ENCODE data around the gene ACSL3. TPM values are rescaled to one million over a fixed set of nuclear protein-coding genes. Genes with fewer than 3 reads are reported as not detected.

The ACSL3 gene
- total RNA-seq, 4 donors from 2014 or later = 34.7 to 56.8 (median 38.2) TPM

GRCh38 chr2:222878301-222878876, 17.6 kb downstream of the ACSL3 start:
- intact Hi-C loops (cut with DNase I; ENCODE audit: low total_unique reads) (no loop called here), in situ Hi-C loops (cut with MboI; ENCODE audit: low sequenced_read_pairs in 4 of 4) (no loop called here)
- peaks cover 73 to 75% of the 10 kb centered on the region in 2 donors for H3K4me1 ChIP-seq
- no peaks in the 10 kb centered on the region for H3K36me3 ChIP-seq
- H3K27me3 ChIP-seq = no peaks in the 10 kb centered on the region
- peak overlapping the region; percentile 39 to 75 (median 72) for H3K27ac ChIP-seq
- no peak for ATAC-seq
- no peak for DNase-seq
- no peaks in the 10 kb centered on the region for H3K9me3 ChIP-seq
- H3K4me3 ChIP-seq = no peak overlapping the region
- TF ChIP-seq CTCF (IDR thresholded peaks at IDR 0.05 in 4 of 5, conservative IDR thresholded peaks at IDR 0.05 in 1 of 5) = no peak
- TF ChIP-seq POLR2A (IDR thresholded peaks at IDR 0.05) = no peak

DNA sequence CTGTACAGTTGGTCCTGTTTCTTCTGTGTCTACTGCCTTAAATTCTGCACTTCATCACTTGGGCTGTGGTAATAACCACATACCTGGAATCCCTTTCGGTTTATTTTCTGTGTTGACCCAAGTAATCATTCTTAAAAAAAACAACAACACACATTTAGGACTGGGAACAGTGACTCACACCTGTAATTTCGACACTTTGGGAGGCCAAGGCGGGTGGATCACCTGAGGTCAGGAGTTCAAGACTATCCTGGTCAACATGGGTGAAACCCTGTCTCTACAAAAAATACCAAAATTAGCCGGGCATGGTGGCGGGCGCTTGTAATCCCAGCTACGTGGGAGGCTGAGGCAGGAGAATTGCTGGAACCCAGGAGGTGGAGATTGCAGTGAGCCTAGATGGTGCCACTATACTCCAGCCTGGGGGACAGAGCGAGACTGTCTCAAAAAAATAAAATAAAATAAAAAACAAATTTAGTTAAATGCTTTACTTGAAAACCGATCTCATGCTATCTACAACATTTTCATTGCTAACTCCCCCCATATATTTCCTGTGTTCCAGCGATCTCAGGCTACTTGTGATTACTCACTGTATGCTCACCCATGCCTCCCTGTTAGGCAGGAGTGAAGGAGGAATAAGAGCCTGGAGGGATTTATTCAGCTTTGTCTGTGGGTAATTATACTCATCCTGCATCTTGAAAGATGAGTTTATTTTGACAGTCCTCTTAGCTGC, 18.2 kb downstream of the ACSL3 start:
- TF ChIP-seq CTCF (IDR thresholded peaks at IDR 0.05 in 4 of 5, conservative IDR thresholded peaks at IDR 0.05 in 1 of 5) = no peak
- no peak for TF ChIP-seq POLR2A (IDR thresholded peaks at IDR 0.05)
- no peaks in the 10 kb centered on the region for H3K36me3 ChIP-seq
- ATAC-seq (peak; percentile 24 to 51), DNase-seq (no peak)
- intact Hi-C loops (cut with DNase I; ENCODE audit: low total_unique reads) = no loop called here
- peak overlapping the region; percentile 39 to 75 (median 72) for H3K27ac ChIP-seq
- no peak overlapping the region for H3K4me3 ChIP-seq
- in situ Hi-C loops (cut with MboI; ENCODE audit: low sequenced_read_pairs in 4 of 4) = no loop called here
- no peaks in the 10 kb centered on the region for H3K9me3 ChIP-seq
- H3K4me1 ChIP-seq = peaks cover 80 to 81% of the 10 kb centered on the region in 2 donors
- no peaks in the 10 kb centered on the region for H3K27me3 ChIP-seq

DNA sequence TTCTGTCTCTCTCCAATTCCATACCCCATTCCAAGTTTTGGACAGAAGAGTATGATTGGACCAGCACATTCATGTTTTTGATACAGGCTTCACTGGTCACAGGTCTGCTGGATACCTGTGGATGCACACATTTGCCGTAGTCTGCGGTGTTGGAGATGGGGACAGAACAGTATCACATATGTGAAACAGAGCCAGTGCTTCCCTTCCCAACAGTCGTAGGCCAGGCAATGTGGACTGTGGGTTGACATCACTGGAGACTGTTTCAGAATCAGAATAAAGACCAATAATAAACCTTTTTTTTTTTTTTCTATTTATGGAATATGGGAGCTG, 18.7 kb downstream of the ACSL3 start:
- no peak for ATAC-seq
- in situ Hi-C loops (cut with MboI; ENCODE audit: low sequenced_read_pairs in 4 of 4) = no loop called here

GRCh38 chr2:222882484-222882928, 21.7 kb downstream of the ACSL3 start:
- intact Hi-C loops (cut with DNase I; ENCODE audit: low total_unique reads) = loop anchor here (2.0 kb wide), 1 partner anchor 22 kb away; the partner anchor contains the start of gene ACSL3
- no peak overlapping the region for H3K4me3 ChIP-seq
- peaks cover 86 to 96% of the 10 kb centered on the region in 2 donors for H3K4me1 ChIP-seq
- no peaks in the 10 kb centered on the region for H3K36me3 ChIP-seq
- in situ Hi-C loops (cut with MboI; ENCODE audit: low sequenced_read_pairs in 4 of 4) = no loop called here
- no peak for TF ChIP-seq CTCF (IDR thresholded peaks at IDR 0.05 in 4 of 5, conservative IDR thresholded peaks at IDR 0.05 in 1 of 5)
- TF ChIP-seq POLR2A (IDR thresholded peaks at IDR 0.05) = no peak
- peak overlapping the region; percentile 51 to 75 (median 72) for H3K27ac ChIP-seq
- ATAC-seq = peak; percentile 28 to 32
- H3K9me3 ChIP-seq = no peaks in the 10 kb centered on the region
- DNase-seq = peak in 1 of 2 donors; percentile 46
- no peaks in the 10 kb centered on the region for H3K27me3 ChIP-seq

More for the DNA sequence above, 18.7 kb downstream of the ACSL3 start:
- Histone ChIP-seq H3K4me3 (no peak overlapping the region), H3K27ac (peak overlapping the region; percentile 20 to 75 (median 72)), H3K27me3 (no peaks in the 10 kb centered on the region), H3K4me1 (peaks cover 85 to 87% of the 10 kb centered on the region in 2 donors), H3K36me3 (no peaks in the 10 kb centered on the region), H3K9me3 (no peaks in the 10 kb centered on the region)
- TF ChIP-seq POLR2A (IDR thresholded peaks at IDR 0.05) = no peak
- no peak for TF ChIP-seq CTCF (IDR thresholded peaks at IDR 0.05 in 4 of 5, conservative IDR thresholded peaks at IDR 0.05 in 1 of 5)
- intact Hi-C loops (cut with DNase I; ENCODE audit: low total_unique reads) = no loop called here
- DNase-seq = no peak
